OCI-M2 (cell line): ENCODE measurements around the gene MRPS34.
"Not testable (repeated sequence)": the region's sequence is repeated elsewhere in the genome, so short reads cannot be mapped to it uniquely, and the experiment has no call there.

ENCODE experiments used
- DNase-seq: peaks from one replicate; lab custom pipeline; 2025; ENCODE audit not compliant: unreplicated experiment; lab: John Stamatoyannopoulos, UW

Gene MRPS34

GRCh38 chr16:1772908-1773702, at the start of gene MRPS34:
TSS of gene MRPS34 (minus strand) at chr16:1773134. CDS start at chr16:1773119, 15 bp downstream.
- DNase-seq = no peak

- DNase-seq = no peak
Observed at GRCh38 chr16:1821861-1822611, 49.1 kb upstream of the MRPS34 start.

GRCh38 chr16:1820946-1821290, 48.0 kb upstream of the MRPS34 start:
- no peak for DNase-seq

- no peak for DNase-seq
Observed at GRCh38 chr16:1820096-1820945, 47.4 kb upstream of the MRPS34 start.

GRCh38 chr16:1819611-1820010, 46.7 kb upstream of the MRPS34 start:
- DNase-seq = no peak

GRCh38 chr16:1818873-1819525, 46.1 kb upstream of the MRPS34 start:
- no peak for DNase-seq

GRCh38 chr16:1818204-1818872, 45.4 kb upstream of the MRPS34 start:
- no peak for DNase-seq

GRCh38 chr16:1817716-1818115, 44.8 kb upstream of the MRPS34 start:
- no peak for DNase-seq

GRCh38 chr16:1817276-1817589, 44.3 kb upstream of the MRPS34 start:
- DNase-seq = no peak

- DNase-seq = no peak
Observed at GRCh38 chr16:1816396-1817275, 43.7 kb upstream of the MRPS34 start.

- no peak for DNase-seq
Observed at GRCh38 chr16:1815461-1815860, 42.5 kb upstream of the MRPS34 start.

- DNase-seq = no peak
Observed at GRCh38 chr16:1812732-1813163, 39.8 kb upstream of the MRPS34 start.

GRCh38 chr16:1810536-1810935, 37.6 kb upstream of the MRPS34 start:
- no peak for DNase-seq

- DNase-seq = no peak
Observed at GRCh38 chr16:1810106-1810505, 37.2 kb upstream of the MRPS34 start.

- no peak for DNase-seq
Observed at GRCh38 chr16:1809281-1809801, 36.4 kb upstream of the MRPS34 start.

GRCh38 chr16:1808691-1809090, 35.8 kb upstream of the MRPS34 start:
- DNase-seq = no peak

GRCh38 chr16:1807626-1808025, 34.7 kb upstream of the MRPS34 start:
- DNase-seq = no peak

GRCh38 chr16:1800701-1801100, 27.8 kb upstream of the MRPS34 start:
- no peak for DNase-seq

GRCh38 chr16:1799263-1799662, 26.3 kb upstream of the MRPS34 start:
- not testable (repeated sequence) for DNase-seq
